GM21529 (cell line): Measurements from ENCODE around the gene NDUFS6.
"Not testable (repeated sequence)": the region's sequence is repeated elsewhere in the genome, so short reads cannot be mapped to it uniquely, and the experiment has no call there.

ENCODE experiments used
- ATAC-seq: cut with Tn5 transposase; IDR thresholded peaks from one replicate; pipeline ENCODE4 v1.9.1; 2021; ENCODE audit not compliant: unreplicated experiment

The NDUFS6 gene

GRCh38 chr5:1831257-1831656, 30.1 kb downstream of the NDUFS6 start:
- ATAC-seq, result no peak

- ATAC-seq, result no peak
Observed at GRCh38 chr5:1831677-1832313, 30.6 kb downstream of the NDUFS6 start.

GRCh38 chr5:1832511-1833250, 31.5 kb downstream of the NDUFS6 start:
- no peak for ATAC-seq

- no peak for ATAC-seq
Observed at GRCh38 chr5:1833264-1834021, 32.2 kb downstream of the NDUFS6 start.

GRCh38 chr5:1834022-1834551, 32.9 kb downstream of the NDUFS6 start:
- ATAC-seq, result no peak

- ATAC-seq, result no peak
Observed at GRCh38 chr5:1834721-1835429, 33.7 kb downstream of the NDUFS6 start.

- no peak for ATAC-seq
Observed at GRCh38 chr5:1835431-1835830, 34.2 kb downstream of the NDUFS6 start.

- ATAC-seq, result no peak
Observed at GRCh38 chr5:1836176-1836890, 35.1 kb downstream of the NDUFS6 start.

- no peak for ATAC-seq
Observed at GRCh38 chr5:1836891-1837880, 36.0 kb downstream of the NDUFS6 start.

GRCh38 chr5:1838013-1838412, 36.8 kb downstream of the NDUFS6 start:
- no peak for ATAC-seq

- no peak for ATAC-seq
Observed at GRCh38 chr5:1840071-1840547, 38.9 kb downstream of the NDUFS6 start.

GRCh38 chr5:1840741-1841521, 39.7 kb downstream of the NDUFS6 start:
- ATAC-seq, result no peak

GRCh38 chr5:1842004-1842819, 41.0 kb downstream of the NDUFS6 start:
- no peak for ATAC-seq

GRCh38 chr5:1843761-1844160, 42.6 kb downstream of the NDUFS6 start:
- ATAC-seq, result not testable (repeated sequence)

GRCh38 chr5:1844708-1845436, 43.7 kb downstream of the NDUFS6 start:
- ATAC-seq, result no peak

- no peak for ATAC-seq
Observed at GRCh38 chr5:1845696-1846095, 44.5 kb downstream of the NDUFS6 start.

- ATAC-seq, result no peak
Observed at GRCh38 chr5:1846583-1846982, 45.4 kb downstream of the NDUFS6 start.
